Activated naive CD8-positive, alpha-beta T cell (primary cell): Measurements from ENCODE around the gene PIGS.

Experiments used
- H3K27ac Mint-ChIP-seq: one replicate; pipeline ENCODE4 v1.8.0; 2021; ENCODE audit warnings: mixed read lengths
- H3K27me3 Mint-ChIP-seq: one replicate; pipeline ENCODE4 v1.8.0; 2021; ENCODE audit warnings: mixed read lengths
- H3K36me3 Mint-ChIP-seq: one replicate; pipeline ENCODE4 v1.8.0; 2021; ENCODE audit warnings: mixed read lengths
- H3K4me1 Mint-ChIP-seq: one replicate; pipeline ENCODE4 v1.8.0; 2021; ENCODE audit warnings: low read depth, mixed read lengths
- H3K4me3 Mint-ChIP-seq: one replicate; pipeline ENCODE4 v1.8.0; 2021; ENCODE audit warnings: mild to moderate bottlenecking, mixed read lengths
- H3K9me3 Mint-ChIP-seq: one replicate; pipeline ENCODE4 v1.8.0; 2021; ENCODE audit warnings: low read depth, mixed read lengths

Gene PIGS

GRCh38 chr17:28520687-28521086 lies 50.6 kb downstream of the PIGS start:
- Mint-ChIP-seq H3K9me3 (no peaks in the 10 kb centered on the region), H3K27me3 (no peaks in the 10 kb centered on the region), H3K27ac (no peak overlapping the region), H3K4me3 (no peak overlapping the region), H3K36me3 (no peaks in the 10 kb centered on the region), H3K4me1 (no peaks in the 10 kb centered on the region)

- H3K9me3 Mint-ChIP-seq, result no peaks in the 10 kb centered on the region
- no peaks in the 10 kb centered on the region for H3K4me1 Mint-ChIP-seq
- H3K36me3 Mint-ChIP-seq, result no peaks in the 10 kb centered on the region
- no peaks in the 10 kb centered on the region for H3K27me3 Mint-ChIP-seq
- no peak overlapping the region for H3K4me3 Mint-ChIP-seq
- no peak overlapping the region for H3K27ac Mint-ChIP-seq
Measured at GRCh38 chr17:28519236-28519635, 52.1 kb downstream of the PIGS start.

- Mint-ChIP-seq H3K27me3 (no peaks in the 10 kb centered on the region), H3K4me3 (no peak overlapping the region), H3K9me3 (no peaks in the 10 kb centered on the region), H3K36me3 (no peaks in the 10 kb centered on the region), H3K4me1 (no peaks in the 10 kb centered on the region), H3K27ac (no peak overlapping the region)
Measured at GRCh38 chr17:28518578-28518977, 52.7 kb downstream of the PIGS start.

GRCh38 chr17:28518132-28518531 lies 53.2 kb downstream of the PIGS start:
- Mint-ChIP-seq H3K9me3 (no peaks in the 10 kb centered on the region), H3K27ac (no peak overlapping the region), H3K36me3 (no peaks in the 10 kb centered on the region), H3K4me3 (no peak overlapping the region), H3K4me1 (no peaks in the 10 kb centered on the region), H3K27me3 (peaks cover 2% of the 10 kb centered on the region)

GRCh38 chr17:28515518-28515917 lies 55.8 kb downstream of the PIGS start:
- H3K4me3 Mint-ChIP-seq, result no peak overlapping the region
- H3K9me3 Mint-ChIP-seq, result no peaks in the 10 kb centered on the region
- no peak overlapping the region for H3K27ac Mint-ChIP-seq
- no peaks in the 10 kb centered on the region for H3K4me1 Mint-ChIP-seq
- no peaks in the 10 kb centered on the region for H3K36me3 Mint-ChIP-seq
- peaks cover 2% of the 10 kb centered on the region for H3K27me3 Mint-ChIP-seq

- Mint-ChIP-seq H3K4me3 (no peak overlapping the region), H3K4me1 (no peaks in the 10 kb centered on the region), H3K27me3 (peaks cover 7% of the 10 kb centered on the region), H3K9me3 (no peaks in the 10 kb centered on the region), H3K36me3 (no peaks in the 10 kb centered on the region), H3K27ac (no peak overlapping the region)
Measured at GRCh38 chr17:28514561-28515002, 56.7 kb downstream of the PIGS start.

- Mint-ChIP-seq H3K4me3 (no peak overlapping the region), H3K9me3 (no peaks in the 10 kb centered on the region), H3K4me1 (no peaks in the 10 kb centered on the region), H3K27me3 (peaks cover 7% of the 10 kb centered on the region), H3K27ac (no peak overlapping the region), H3K36me3 (no peaks in the 10 kb centered on the region)
Measured at GRCh38 chr17:28513476-28513875, 57.8 kb downstream of the PIGS start.

GRCh38 chr17:28511858-28512461 lies 59.4 kb downstream of the PIGS start:
- Mint-ChIP-seq H3K36me3 (no peaks in the 10 kb centered on the region), H3K27ac (no peak overlapping the region), H3K4me1 (no peaks in the 10 kb centered on the region), H3K4me3 (no peak overlapping the region), H3K27me3 (peaks cover 10% of the 10 kb centered on the region), H3K9me3 (no peaks in the 10 kb centered on the region)

- Mint-ChIP-seq H3K27me3 (peaks cover 10% of the 10 kb centered on the region), H3K27ac (no peak overlapping the region), H3K4me3 (no peak overlapping the region)
Measured at GRCh38 chr17:28509789-28510188, 61.5 kb downstream of the PIGS start.

GRCh38 chr17:28508211-28508724 lies 63.1 kb downstream of the PIGS start:
- Mint-ChIP-seq H3K4me3 (no peak overlapping the region), H3K27me3 (peaks cover 8% of the 10 kb centered on the region), H3K36me3 (no peaks in the 10 kb centered on the region), H3K9me3 (no peaks in the 10 kb centered on the region), H3K27ac (no peak overlapping the region), H3K4me1 (no peaks in the 10 kb centered on the region)

More at GRCh38 chr17:28509789-28510188, 61.5 kb downstream of the PIGS start:
- H3K4me1 Mint-ChIP-seq, result no peaks in the 10 kb centered on the region
- no peaks in the 10 kb centered on the region for H3K36me3 Mint-ChIP-seq
- H3K9me3 Mint-ChIP-seq, result no peaks in the 10 kb centered on the region

- H3K4me1 Mint-ChIP-seq, result no peaks in the 10 kb centered on the region
- no peaks in the 10 kb centered on the region for H3K9me3 Mint-ChIP-seq
- peaks cover 8% of the 10 kb centered on the region for H3K27me3 Mint-ChIP-seq
- no peak overlapping the region for H3K27ac Mint-ChIP-seq
- no peak overlapping the region for H3K4me3 Mint-ChIP-seq
- no peaks in the 10 kb centered on the region for H3K36me3 Mint-ChIP-seq
Measured at GRCh38 chr17:28507567-28508203, 63.6 kb downstream of the PIGS start.

- Mint-ChIP-seq H3K4me3 (no peak overlapping the region), H3K4me1 (no peaks in the 10 kb centered on the region), H3K27ac (no peak overlapping the region), H3K9me3 (no peaks in the 10 kb centered on the region), H3K36me3 (no peaks in the 10 kb centered on the region), H3K27me3 (peaks cover 8% of the 10 kb centered on the region)
Measured at GRCh38 chr17:28506763-28507487, 64.4 kb downstream of the PIGS start.

- no peak within 1 kb of the TSS for H3K4me3 Mint-ChIP-seq
- H3K27ac Mint-ChIP-seq, result no peak within 1 kb of the TSS
- H3K27me3 Mint-ChIP-seq, result peaks cover 8% of the 10 kb centered on the region
- no peaks in the 10 kb centered on the region for H3K4me1 Mint-ChIP-seq
- no peaks in the 10 kb centered on the region for H3K36me3 Mint-ChIP-seq
- H3K9me3 Mint-ChIP-seq, result no peaks in the 10 kb centered on the region
Measured at GRCh38 chr17:28505986-28506665, 65.2 kb downstream of the PIGS start, which contains the start of gene FOXN1. Gene FOXN1 (plus strand): TSS chr17:28506348. CDS start chr17:28523970, 17,622 bp downstream.

- Mint-ChIP-seq H3K4me1 (no peaks in the 10 kb centered on the region), H3K4me3 (no peak overlapping the region), H3K27me3 (peaks cover 2% of the 10 kb centered on the region), H3K9me3 (no peaks in the 10 kb centered on the region), H3K36me3 (no peaks in the 10 kb centered on the region), H3K27ac (no peak overlapping the region)
Measured at GRCh38 chr17:28503420-28503819, 67.9 kb downstream of the PIGS start.
